Spleen (tissue), 11 donors: Measurements from ENCODE around the gene ZBTB34. TPM values are rescaled to one million over a fixed set of nuclear protein-coding genes. Genes with fewer than 3 reads are reported as not detected.

Experiments used
- DNase-seq: peaks from one replicate; pipeline ENCODE4 v3.0.0-alpha.2; 2020
- H3K27ac ChIP-seq, 8 donors: fragments of 200-600 bp; sonication (generic) in 7 of 8; 1 replicate in 4 of 8; 2 replicates in 4 of 8; pipeline versions ENCODE4 v1.5.0 to v1.8.0; 2016 to 2021; ENCODE audit warnings: inconsistent platforms in 4 of 8, mild to moderate bottlenecking in 4 of 8, moderate library complexity in 1 of 8
- H3K27me3 ChIP-seq, 7 donors: fragments of 200-600 bp; sonication (generic) in 6 of 7; replicated peaks in 1 of 7; 1 replicate in 4 of 7; 2 replicates in 3 of 7; pipeline versions ENCODE4 v1.5.0 to v1.8.0; 2016 to 2021; ENCODE audit warnings: inconsistent platforms in 3 of 7, mild to moderate bottlenecking in 1 of 7
- H3K36me3 ChIP-seq, 6 donors: fragments of 200-600 bp; sonication (generic) in 5 of 6; 1 replicate in 4 of 6; 2 replicates in 2 of 6; pipeline versions ENCODE4 v1.5.0 to v1.8.0; 2016 to 2021; ENCODE audit warnings: inconsistent platforms in 2 of 6
- H3K4me1 ChIP-seq, 6 donors: fragments of 200-600 bp; sonication (generic) in 5 of 6; 1 replicate in 3 of 6; 2 replicates in 3 of 6; pipeline versions ENCODE4 v1.5.0 to v1.8.0; 2016 to 2021; ENCODE audit warnings: inconsistent platforms in 3 of 6
- H3K4me3 ChIP-seq, 8 donors: fragments of 200-600 bp; sonication (generic) in 7 of 8; 1 replicate in 4 of 8; 2 replicates in 4 of 8; pipeline versions ENCODE4 v1.5.0 to v1.8.0; 2016 to 2021; ENCODE audit warnings: inconsistent platforms in 4 of 8, mild to moderate bottlenecking in 4 of 8, moderate library complexity in 2 of 8
- H3K9me3 ChIP-seq, 8 donors: fragments of 200-600 bp; sonication (generic) in 7 of 8; 1 replicate in 4 of 8; 2 replicates in 4 of 8; pipeline versions ENCODE4 v1.5.0 to v1.8.0; 2016 to 2021; ENCODE audit warnings: inconsistent platforms in 4 of 8
- CTCF ChIP-seq, 11 experiments: fragments of 200-600 bp in 7 of 11; fragments of 450-650 bp in 4 of 11; sonication (generic) in 4 of 11; IDR thresholded peaks in 8 of 11; conservative IDR thresholded peaks in 3 of 11; 1 replicate in 7 of 11; 2 replicates in 4 of 11; pipeline versions ENCODE4 v1.4.0 to v1.8.0; 2016 to 2021; ENCODE audit warnings: antibody characterized with exemption in 11 of 11, inconsistent platforms in 4 of 11, mild to moderate bottlenecking in 1 of 11
- POLR2A ChIP-seq, 3 donors: fragments of 450-650 bp; IDR thresholded peaks; one replicate each; pipeline ENCODE4 v1.5.1; 2017; ENCODE audit warnings: antibody characterized with exemption in 3 of 3, mild to moderate bottlenecking in 1 of 3
- POLR2AphosphoS5 ChIP-seq, 3 donors: sonication (generic); formaldehyde crosslinking; IDR thresholded peaks; one replicate each; pipeline ENCODE4 v1.5.1; 2017; ENCODE audit warnings: antibody characterized with exemption in 3 of 3
- WGBS, 5 donors: extraction: QIAGEN DNeasy Blood & Tissue Kit in 3 of 5; methylation state at CpG; one replicate each; pipeline versions ENCODE4 v1.1.5 to v1.1.7; 2013 to 2018; 5-methylcytosine and 5-hydroxymethylcytosine counted together
- intact Hi-C: fragments of 100-400 bp; cut with DNase I; formaldehyde crosslinking; loops from one replicate; pipeline ENCODE4 v1.15.0; 2023; ENCODE audit warnings: low total_unique reads
- polyA plus RNA-seq, 3 donors: library from polyadenylated mRNA; stranded (reverse); fragments of 200-250 nt; gene quantifications; one replicate each; pipeline ENCODE4 v1.2.1, GENCODE V29; 2013
- total RNA-seq, 7 donors: library from RNA; depleted of rRNA in 3 of 7; stranded (reverse); fragments of >200 nt in 3 of 7; fragmentation: NEBNext Ultra II Directional in 4 of 7; extraction: Animal tissue kit (Norgen Biotek cat#: 25700) in 4 of 7; gene quantifications; one replicate each; pipeline versions ENCODE4 v1.1.0 to v1.2.1, GENCODE V29; 2016 to 2021
- donor health status: healthy with polysubstance abuse.
- donor health status: DM: no; HTN: no; CAD: no; lungs with moderate emphysema.
- donor health status: DM: no; HTN: no; CAD: no.
- donor health status: Bipolar disorder and iron deficiency.
- donor health status: healthy.
- donor health status: DM: no; HTN: no; CAD: no.
- donor health status: DM: yes; HTN: yes; CAD: no.

Gene ZBTB34
- total and polyA plus RNA-seq, 10 donors: 2.1 to 28.9 (median 15.1) TPM

GRCh38 chr9:126838055-126838811 is 22.2 kb upstream of the ZBTB34 start:
- WGBS, 5 donors: 54 to 75% (median 60%) methylated on average over 6 to 7 of the region's 7 CpGs
- peaks cover 0 to 20% (median 10%) of the 10 kb centered on the region in 6 donors for H3K4me1 ChIP-seq
- TF ChIP-seq CTCF (IDR thresholded peaks at IDR 0.05 in 8 of 11, conservative IDR thresholded peaks at IDR 0.05 in 3 of 11) (no peak), POLR2A (IDR thresholded peaks at IDR 0.05) (no peak), POLR2AphosphoS5 (IDR thresholded peaks at IDR 0.05) (no peak)
- intact Hi-C loops: no loop called here
- H3K36me3 ChIP-seq: peaks cover under 1 to 67% (median 12%) of the 10 kb centered on the region in 6 donors
- DNase-seq: no peak
- no peaks in the 10 kb centered on the region for H3K9me3 ChIP-seq
- H3K4me3 ChIP-seq: no peak overlapping the region
- no peaks in the 10 kb centered on the region for H3K27me3 ChIP-seq
- peak overlapping the region in 2 of 8 donors; percentile 22 to 51 for H3K27ac ChIP-seq

GRCh38 chr9:126838895-126839294 is 21.5 kb upstream of the ZBTB34 start:
- Histone ChIP-seq H3K27me3 (no peaks in the 10 kb centered on the region), H3K4me3 (no peak overlapping the region), H3K4me1 (peaks cover 0 to 16% (median 8%) of the 10 kb centered on the region in 6 donors), H3K36me3 (peaks cover 0 to 61% (median 5%) of the 10 kb centered on the region in 6 donors), H3K27ac (peak overlapping the region in 1 of 8 donors; percentile 51), H3K9me3 (no peaks in the 10 kb centered on the region)
- intact Hi-C loops: no loop called here
- no peak for DNase-seq
- TF ChIP-seq CTCF (IDR thresholded peaks at IDR 0.05 in 8 of 11, conservative IDR thresholded peaks at IDR 0.05 in 3 of 11): no peak
- no peak for TF ChIP-seq POLR2A (IDR thresholded peaks at IDR 0.05)
- no peak for TF ChIP-seq POLR2AphosphoS5 (IDR thresholded peaks at IDR 0.05)
- 74 to 90% (median 84%) methylated on average over 9 to 12 of the region's 12 CpGs for WGBS, 5 donors

GRCh38 chr9:126839301-126839700 is 21.1 kb upstream of the ZBTB34 start:
- WGBS, 5 donors: 79 to 95% (median 87%) methylated on average over 8 of the region's 8 CpGs
- TF ChIP-seq POLR2AphosphoS5 (IDR thresholded peaks at IDR 0.05) (no peak), CTCF (IDR thresholded peaks at IDR 0.05 in 8 of 11, conservative IDR thresholded peaks at IDR 0.05 in 3 of 11) (no peak), POLR2A (IDR thresholded peaks at IDR 0.05) (no peak)
- Histone ChIP-seq H3K27ac (peak overlapping the region in 1 of 8 donors; percentile 51), H3K27me3 (no peaks in the 10 kb centered on the region), H3K9me3 (no peaks in the 10 kb centered on the region), H3K4me1 (peaks cover 0 to 16% (median 7%) of the 10 kb centered on the region in 6 donors), H3K36me3 (peaks cover 0 to 57% (median 1%) of the 10 kb centered on the region in 6 donors), H3K4me3 (no peak overlapping the region)
- intact Hi-C loops: no loop called here
- DNase-seq: no peak

- whole genome bisulfite sequencing, 5 donors: 89 to 96% (median 91%) methylated on average over 12 to 13 of the region's 13 CpGs
- no peak for TF ChIP-seq POLR2A (IDR thresholded peaks at IDR 0.05)
- no peak for TF ChIP-seq POLR2AphosphoS5 (IDR thresholded peaks at IDR 0.05)
- TF ChIP-seq CTCF (IDR thresholded peaks at IDR 0.05 in 8 of 11, conservative IDR thresholded peaks at IDR 0.05 in 3 of 11): no peak
- no peak for DNase-seq
- H3K36me3 ChIP-seq: peaks cover 0 to 26% (median 0%) of the 10 kb centered on the region in 6 donors
- no peaks in the 10 kb centered on the region for H3K27me3 ChIP-seq
- no peak overlapping the region for H3K4me3 ChIP-seq
- intact Hi-C loops: no loop called here
- no peaks in the 10 kb centered on the region for H3K9me3 ChIP-seq
- peaks cover 0 to 10% (median 7%) of the 10 kb centered on the region in 6 donors for H3K4me1 ChIP-seq
- H3K27ac ChIP-seq: no peak overlapping the region
These were observed 18.1 kb upstream of the ZBTB34 start for GRCh38 chr9:126842220-126842842.
